Sigmoid colon (tissue), 7 donors: ENCODE results near the gene BPIFB2. TPM values are rescaled to one million over a fixed set of nuclear protein-coding genes. Genes with fewer than 3 reads are reported as not detected.

Experiments used
- DNase-seq: peaks from one replicate; pipeline ENCODE4 v3.0.0-alpha.2; 2019
- H3K27ac ChIP-seq, 4 donors: fragments of 200-600 bp; sonication (generic); one replicate each; pipeline ENCODE4 v1.5.1; 2016 to 2019; ENCODE audit warnings: mild to moderate bottlenecking in 1 of 4
- H3K27me3 ChIP-seq, 3 donors: fragments of 200-600 bp; sonication (generic); one replicate each; pipeline ENCODE4 v1.5.1; 2019; ENCODE audit warnings: mild to moderate bottlenecking in 1 of 3
- H3K36me3 ChIP-seq, 4 donors: fragments of 200-600 bp; sonication (generic); one replicate each; pipeline ENCODE4 v1.5.1; 2016 to 2019
- H3K4me1 ChIP-seq, 4 donors: fragments of 200-600 bp; sonication (generic); one replicate each; pipeline ENCODE4 v1.5.1; 2017 to 2019
- H3K4me3 ChIP-seq, 4 donors: fragments of 200-600 bp; sonication (generic); one replicate each; pipeline ENCODE4 v1.5.1; 2017 to 2019; ENCODE audit warnings: mild to moderate bottlenecking in 2 of 4, moderate library complexity in 1 of 4
- H3K9me3 ChIP-seq, 4 donors: fragments of 200-600 bp in 3 of 4; sonication (generic) in 3 of 4; one replicate each; pipeline versions ENCODE4 v1.5.1 to v1.6.1; 2013 to 2019
- EP300 ChIP-seq, 4 donors: sonication (generic); formaldehyde crosslinking; IDR thresholded peaks; one replicate each; pipeline ENCODE4 v1.6.1; 2017; ENCODE audit warnings: antibody characterized with exemption in 4 of 4
- POLR2A ChIP-seq, 2 donors: fragments of 450-650 bp; IDR thresholded peaks; one replicate each; pipeline ENCODE4 v1.6.1; 2016; ENCODE audit warnings: antibody characterized with exemption in 2 of 2, mild to moderate bottlenecking in 2 of 2, moderate library complexity in 2 of 2
- POLR2AphosphoS5 ChIP-seq, 4 donors: sonication (generic); formaldehyde crosslinking; IDR thresholded peaks; one replicate each; pipeline ENCODE4 v1.6.1; 2017; ENCODE audit warnings: antibody characterized with exemption in 4 of 4
- WGBS, 2 donors: extraction: QIAGEN DNeasy Blood & Tissue Kit; methylation state at CpG; one replicate each; pipeline ENCODE4 v1.1.7; 2013; 5-methylcytosine and 5-hydroxymethylcytosine counted together
- intact Hi-C: fragments of 100-400 bp; cut with DNase I; formaldehyde crosslinking; loops from one replicate; pipeline ENCODE4 v1.15.1; 2023
- polyA plus RNA-seq, 3 donors: library from polyadenylated mRNA; stranded (reverse); fragments of 200-250 nt; gene quantifications; one replicate each; pipeline ENCODE4 v1.2.3, GENCODE V29; 2013
- total RNA-seq, 4 donors: library from RNA; depleted of rRNA; stranded (reverse); fragments of >200 nt; gene quantifications; one replicate each; pipeline ENCODE4 v1.1.0, GENCODE V29; 2016
- TF ChIP-seq, protein P1 (sequence below), 4 experiments: fragments of 450-650 bp in 3 of 4; fragments of 200-600 bp in 1 of 4; IDR thresholded peaks; one replicate each; pipeline ENCODE4 v1.5.1; 2016 to 2019; ENCODE audit warnings: antibody characterized with exemption in 4 of 4, mild to moderate bottlenecking in 3 of 4, moderate library complexity in 2 of 4
- donor health status: healthy with polysubstance abuse.
- donor health status: Bipolar disorder and iron deficiency.
- donor health status: healthy.

The BPIFB2 gene
- total and polyA plus RNA-seq, 7 donors: not detected

DNA sequence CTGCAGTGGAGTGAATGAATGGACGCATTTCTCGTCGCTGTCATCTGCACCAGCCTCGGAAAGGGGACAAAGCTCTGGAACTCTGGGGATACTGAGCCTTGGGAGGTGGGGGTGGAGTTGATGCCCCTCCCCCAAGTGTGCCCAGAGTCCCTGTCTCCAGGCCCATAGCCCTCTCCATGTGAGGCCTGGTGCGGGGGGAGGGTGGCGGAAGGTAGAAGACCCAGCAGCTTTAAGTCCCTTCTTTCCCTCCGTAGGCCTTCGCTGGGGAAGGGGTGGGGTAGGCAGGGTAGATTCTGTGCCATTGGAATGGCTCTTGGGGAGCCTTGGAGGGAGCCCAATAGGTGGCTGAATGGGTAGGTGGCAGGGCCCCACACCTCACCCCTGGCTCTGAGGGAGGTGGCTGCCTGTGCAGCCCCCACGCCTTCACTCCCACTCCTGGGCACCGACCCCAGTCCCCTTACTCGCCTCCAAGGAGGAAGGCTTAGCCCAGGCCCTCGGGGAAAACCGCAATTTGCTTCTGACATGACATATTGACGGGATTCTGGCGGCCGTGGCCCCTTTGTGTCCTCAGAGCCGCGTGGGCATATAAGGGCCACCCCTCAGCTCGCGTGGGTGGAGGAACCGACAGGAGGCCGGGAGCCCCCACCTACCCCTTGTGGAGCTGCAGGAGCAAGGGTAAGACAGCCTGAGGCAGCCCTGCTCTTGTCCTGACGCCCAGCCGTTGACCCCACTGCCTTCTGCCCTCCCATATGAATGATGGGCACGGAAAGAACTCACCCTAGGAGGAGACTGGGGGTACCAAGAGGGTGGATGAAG is 46.0 kb downstream of the BPIFB2 start, which contains the start of gene BPIFB3:
TSS of gene BPIFB3 (plus strand) at position 613 of the 816 bp plus-strand sequence. CDS start 1,533 bp downstream, outside the sequence.
- 86 to 87% methylated on average over 25 of the region's 25 CpGs for WGBS, 2 donors
- no peaks in the 10 kb centered on the region for H3K9me3 ChIP-seq
- intact Hi-C loops: no loop called here
- no peak within 1 kb of the TSS for H3K4me3 ChIP-seq
- TF ChIP-seq, protein P1, sequence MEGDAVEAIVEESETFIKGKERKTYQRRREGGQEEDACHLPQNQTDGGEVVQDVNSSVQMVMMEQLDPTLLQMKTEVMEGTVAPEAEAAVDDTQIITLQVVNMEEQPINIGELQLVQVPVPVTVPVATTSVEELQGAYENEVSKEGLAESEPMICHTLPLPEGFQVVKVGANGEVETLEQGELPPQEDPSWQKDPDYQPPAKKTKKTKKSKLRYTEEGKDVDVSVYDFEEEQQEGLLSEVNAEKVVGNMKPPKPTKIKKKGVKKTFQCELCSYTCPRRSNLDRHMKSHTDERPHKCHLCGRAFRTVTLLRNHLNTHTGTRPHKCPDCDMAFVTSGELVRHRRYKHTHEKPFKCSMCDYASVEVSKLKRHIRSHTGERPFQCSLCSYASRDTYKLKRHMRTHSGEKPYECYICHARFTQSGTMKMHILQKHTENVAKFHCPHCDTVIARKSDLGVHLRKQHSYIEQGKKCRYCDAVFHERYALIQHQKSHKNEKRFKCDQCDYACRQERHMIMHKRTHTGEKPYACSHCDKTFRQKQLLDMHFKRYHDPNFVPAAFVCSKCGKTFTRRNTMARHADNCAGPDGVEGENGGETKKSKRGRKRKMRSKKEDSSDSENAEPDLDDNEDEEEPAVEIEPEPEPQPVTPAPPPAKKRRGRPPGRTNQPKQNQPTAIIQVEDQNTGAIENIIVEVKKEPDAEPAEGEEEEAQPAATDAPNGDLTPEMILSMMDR (IDR thresholded peaks at IDR 0.05): no peak
- no peak for TF ChIP-seq POLR2A (IDR thresholded peaks at IDR 0.05)
- no peak for TF ChIP-seq POLR2AphosphoS5 (IDR thresholded peaks at IDR 0.05)
- TF ChIP-seq EP300 (IDR thresholded peaks at IDR 0.05): no peak
- H3K36me3 ChIP-seq: no peaks in the 10 kb centered on the region
- H3K27me3 ChIP-seq: peaks cover 0 to 5% (median 0%) of the 10 kb centered on the region in 3 donors
- no peak within 1 kb of the TSS for H3K27ac ChIP-seq
- no peaks in the 10 kb centered on the region for H3K4me1 ChIP-seq
- no peak for DNase-seq

DNA sequence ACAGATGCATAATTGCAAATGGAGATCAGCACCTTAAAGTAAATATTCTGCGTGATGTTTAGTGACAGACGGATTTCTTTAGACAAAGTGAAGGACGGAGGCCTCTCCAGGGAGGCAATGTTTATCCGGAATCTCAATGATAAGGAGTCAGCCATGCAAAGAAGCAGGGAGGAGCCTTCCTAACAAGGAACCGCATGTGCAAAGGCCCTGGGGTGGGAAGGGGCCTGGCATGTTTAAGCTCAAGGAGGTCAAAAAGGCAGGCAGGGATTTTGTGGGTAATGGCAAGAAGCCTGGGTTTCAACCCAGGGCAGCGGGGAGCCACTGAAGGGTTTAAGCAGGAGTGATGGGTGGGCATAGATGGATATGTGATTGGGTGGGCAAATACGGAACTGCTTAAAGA is 46.9 kb downstream of the BPIFB2 start:
- no peak overlapping the region for H3K4me3 ChIP-seq
- intact Hi-C loops: no loop called here

DNA sequence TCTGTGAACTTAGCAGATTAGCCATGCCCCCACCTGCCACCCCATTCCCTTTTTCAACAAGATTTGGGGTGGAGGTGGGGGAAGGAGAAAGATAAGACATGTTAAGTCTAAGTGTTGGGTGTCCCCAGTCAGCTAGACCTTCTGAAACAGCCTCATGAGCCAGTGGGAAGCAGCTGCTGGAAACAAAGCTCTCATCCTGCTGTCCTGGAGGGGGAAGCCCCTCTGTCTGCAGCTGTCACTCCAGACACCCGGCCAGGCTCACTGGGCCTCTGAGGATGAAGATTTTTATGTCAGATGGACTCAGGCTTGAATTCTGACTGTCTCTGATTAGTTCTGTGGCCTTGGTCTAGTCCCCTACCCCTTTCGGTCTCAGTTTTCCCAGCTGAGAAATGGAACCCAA is 47.3 kb downstream of the BPIFB2 start:
- intact Hi-C loops: no loop called here
- Histone ChIP-seq H3K27me3 (peaks cover 0 to 5% (median 0%) of the 10 kb centered on the region in 3 donors), H3K27ac (no peak overlapping the region), H3K4me3 (no peak overlapping the region), H3K36me3 (no peaks in the 10 kb centered on the region), H3K9me3 (no peaks in the 10 kb centered on the region), H3K4me1 (no peaks in the 10 kb centered on the region)
- no peak for DNase-seq
- no peak for TF ChIP-seq EP300 (IDR thresholded peaks at IDR 0.05)
- no peak for TF ChIP-seq POLR2A (IDR thresholded peaks at IDR 0.05)
- TF ChIP-seq, protein P1 (IDR thresholded peaks at IDR 0.05): no peak
- no peak for TF ChIP-seq POLR2AphosphoS5 (IDR thresholded peaks at IDR 0.05)
- 75 to 84% methylated on average over 2 of the region's 2 CpGs for WGBS, 2 donors

More for the DNA sequence above, 46.9 kb downstream of the BPIFB2 start:
- Histone ChIP-seq H3K4me1 (no peaks in the 10 kb centered on the region), H3K27ac (no peak overlapping the region), H3K27me3 (peaks cover 0 to 5% (median 0%) of the 10 kb centered on the region in 3 donors), H3K36me3 (no peaks in the 10 kb centered on the region), H3K9me3 (no peaks in the 10 kb centered on the region)
- TF ChIP-seq POLR2A (IDR thresholded peaks at IDR 0.05): no peak
- no peak for TF ChIP-seq EP300 (IDR thresholded peaks at IDR 0.05)
- TF ChIP-seq, protein P1 (IDR thresholded peaks at IDR 0.05): no peak
- no peak for TF ChIP-seq POLR2AphosphoS5 (IDR thresholded peaks at IDR 0.05)
- WGBS, 2 donors: 76 to 82% methylated on average over 7 of the region's 7 CpGs
- DNase-seq: no peak

DNA sequence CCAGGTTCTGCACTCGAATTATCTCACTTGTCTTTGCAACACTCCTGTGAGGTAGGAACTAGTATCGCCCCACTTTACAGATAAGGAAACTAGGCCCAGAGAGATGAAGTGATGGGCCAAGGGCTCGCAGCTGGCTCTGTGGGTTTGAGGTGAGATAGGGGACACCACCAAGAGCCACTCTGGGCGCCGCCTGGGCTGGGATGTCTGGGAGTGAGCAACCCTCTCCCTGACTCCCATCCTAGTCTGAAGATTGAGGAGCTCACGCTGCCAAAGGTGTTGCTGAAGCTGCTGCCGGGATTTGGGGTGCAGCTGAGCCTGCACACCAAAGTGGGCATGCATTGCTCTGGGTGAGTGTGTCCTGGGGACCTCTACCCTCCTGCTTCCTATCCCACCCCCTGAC is 51.6 kb downstream of the BPIFB2 start:
- TF ChIP-seq, protein P1 (IDR thresholded peaks at IDR 0.05): no peak
- TF ChIP-seq POLR2A (IDR thresholded peaks at IDR 0.05) (no peak), EP300 (IDR thresholded peaks at IDR 0.05) (no peak), POLR2AphosphoS5 (IDR thresholded peaks at IDR 0.05) (no peak)
- Histone ChIP-seq H3K36me3 (no peaks in the 10 kb centered on the region), H3K27me3 (no peaks in the 10 kb centered on the region), H3K27ac (no peak overlapping the region), H3K4me1 (no peaks in the 10 kb centered on the region), H3K4me3 (no peak overlapping the region), H3K9me3 (no peaks in the 10 kb centered on the region)
- intact Hi-C loops: no loop called here
- DNase-seq: no peak
- 74 to 80% methylated on average over 7 of the region's 7 CpGs for WGBS, 2 donors
